SU-DHL-6 (cell line): ENCODE data around the gene TMEM8B.

ENCODE experiments used
- CTCF ChIP-seq: fragments of 200-600 bp; sonication (generic); IDR thresholded peaks from one replicate; pipeline ENCODE4 v1.5.1; 2017; ENCODE audit warnings: antibody characterized with exemption, mild to moderate bottlenecking, low read length, moderate library complexity; ENCODE audit not compliant: insufficient read depth, poor library complexity, severe bottlenecking
- EZH2phosphoT487 ChIP-seq: fragments of 200-600 bp; sonication (generic), shearing (Covaris generic); conservative IDR thresholded peaks from 2 replicates; pipeline ENCODE4 v1.6.1; 2018; ENCODE audit warnings: mild to moderate bottlenecking, antibody characterized with exemption, low read length, moderate library complexity, mixed read lengths

GRCh38 chr9:35909274-35909673, 80.2 kb downstream of the TMEM8B start, which contains the start of gene SPAAR:
- no peak for TF ChIP-seq CTCF
- TF ChIP-seq EZH2phosphoT487: no peak
